ENCODE measurements around the gene CCT6B.

The CCT6B gene

GRCh38 chr17:34883106-34884000 lies 77.9 kb downstream of the CCT6B start:
- DNase-seq (ENCODE audit: low read depth) = no peak

- no peak for DNase-seq (ENCODE audit: low read depth)
Observed at GRCh38 chr17:34879146-34879545, 82.1 kb downstream of the CCT6B start.
